ENCODE measurements around the gene OSBPL6. TPM values are rescaled to one million over a fixed set of nuclear protein-coding genes. Genes with fewer than 3 reads are reported as not detected.

OSBPL6 gene
- total and polyA plus RNA-seq, 9 of the 15 experiments (the other 6 are each of a cell fraction or from before 2014, with no cell fraction given) = 3.4 to 12.7 (median 9.3) TPM

DNA sequence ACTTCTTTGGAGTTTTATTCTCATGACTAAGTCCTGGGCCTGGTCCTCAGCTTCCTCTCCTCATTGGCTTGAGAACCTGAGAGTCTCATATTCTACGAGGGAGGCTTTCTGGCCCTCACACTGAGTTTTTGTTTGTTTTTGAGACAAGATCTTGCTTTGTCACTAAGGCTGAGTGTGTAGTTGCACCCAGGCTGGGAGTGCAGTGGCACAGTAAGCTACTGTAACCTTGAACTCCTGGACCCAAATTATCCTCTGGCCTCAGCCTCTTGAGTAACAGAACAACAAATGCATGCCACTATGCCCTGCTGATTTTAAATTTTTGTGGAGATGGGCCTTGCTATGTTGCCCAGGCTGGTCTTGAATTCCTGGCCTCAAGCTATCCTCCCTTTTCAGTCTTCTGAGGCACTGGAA lies 234.1 kb downstream of the OSBPL6 start (continued):
- TF ChIP-seq, protein P1, sequence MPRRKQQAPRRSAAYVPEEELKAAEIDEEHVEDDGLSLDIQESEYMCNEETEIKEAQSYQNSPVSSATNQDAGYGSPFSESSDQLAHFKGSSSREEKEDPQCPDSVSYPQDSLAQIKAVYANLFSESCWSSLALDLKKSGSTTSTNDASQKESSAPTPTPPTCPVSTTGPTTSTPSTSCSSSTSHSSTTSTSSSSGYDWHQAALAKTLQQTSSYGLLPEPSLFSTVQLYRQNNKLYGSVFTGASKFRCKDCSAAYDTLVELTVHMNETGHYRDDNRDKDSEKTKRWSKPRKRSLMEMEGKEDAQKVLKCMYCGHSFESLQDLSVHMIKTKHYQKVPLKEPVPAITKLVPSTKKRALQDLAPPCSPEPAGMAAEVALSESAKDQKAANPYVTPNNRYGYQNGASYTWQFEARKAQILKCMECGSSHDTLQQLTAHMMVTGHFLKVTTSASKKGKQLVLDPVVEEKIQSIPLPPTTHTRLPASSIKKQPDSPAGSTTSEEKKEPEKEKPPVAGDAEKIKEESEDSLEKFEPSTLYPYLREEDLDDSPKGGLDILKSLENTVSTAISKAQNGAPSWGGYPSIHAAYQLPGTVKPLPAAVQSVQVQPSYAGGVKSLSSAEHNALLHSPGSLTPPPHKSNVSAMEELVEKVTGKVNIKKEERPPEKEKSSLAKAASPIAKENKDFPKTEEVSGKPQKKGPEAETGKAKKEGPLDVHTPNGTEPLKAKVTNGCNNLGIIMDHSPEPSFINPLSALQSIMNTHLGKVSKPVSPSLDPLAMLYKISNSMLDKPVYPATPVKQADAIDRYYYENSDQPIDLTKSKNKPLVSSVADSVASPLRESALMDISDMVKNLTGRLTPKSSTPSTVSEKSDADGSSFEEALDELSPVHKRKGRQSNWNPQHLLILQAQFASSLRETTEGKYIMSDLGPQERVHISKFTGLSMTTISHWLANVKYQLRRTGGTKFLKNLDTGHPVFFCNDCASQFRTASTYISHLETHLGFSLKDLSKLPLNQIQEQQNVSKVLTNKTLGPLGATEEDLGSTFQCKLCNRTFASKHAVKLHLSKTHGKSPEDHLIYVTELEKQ (CRISPR knock-in tag; IDR thresholded peaks at IDR 0.05) = no peak
- TF ChIP-seq NR2F6 (CRISPR knock-in tag; IDR thresholded peaks at IDR 0.05) (no peak), MAFF (IDR thresholded peaks at IDR 0.05; ENCODE audit: low read length) (peak; percentile 74), ZNF121 (CRISPR knock-in tag; conservative IDR thresholded peaks at IDR 0.05) (peak; percentile 44), MTF1 (CRISPR knock-in tag; IDR thresholded peaks at IDR 0.05; ENCODE audit: borderline replicate concordance) (no peak), ZNF274 (IDR thresholded peaks at IDR 0.05; ENCODE audit: borderline replicate concordance, low read depth, low read length) (no peak), MTA3 (IDR thresholded peaks at IDR 0.05; ENCODE audit: borderline replicate concordance) (peak; percentile 74), CREB1 (IDR thresholded peaks at IDR 0.05) (no peak), CREB1 (CRISPR knock-in tag; IDR thresholded peaks at IDR 0.05) (no peak), SOX6 (IDR thresholded peaks at IDR 0.05) (peak; percentile 86), CREB3 (tag; conservative IDR thresholded peaks at IDR 0.05; ENCODE audit: low read depth) (no peak), CREB3L1 (IDR thresholded peaks at IDR 0.05; ENCODE audit: borderline replicate concordance, low read depth) (no peak)
- TF ChIP-seq, protein P2, sequence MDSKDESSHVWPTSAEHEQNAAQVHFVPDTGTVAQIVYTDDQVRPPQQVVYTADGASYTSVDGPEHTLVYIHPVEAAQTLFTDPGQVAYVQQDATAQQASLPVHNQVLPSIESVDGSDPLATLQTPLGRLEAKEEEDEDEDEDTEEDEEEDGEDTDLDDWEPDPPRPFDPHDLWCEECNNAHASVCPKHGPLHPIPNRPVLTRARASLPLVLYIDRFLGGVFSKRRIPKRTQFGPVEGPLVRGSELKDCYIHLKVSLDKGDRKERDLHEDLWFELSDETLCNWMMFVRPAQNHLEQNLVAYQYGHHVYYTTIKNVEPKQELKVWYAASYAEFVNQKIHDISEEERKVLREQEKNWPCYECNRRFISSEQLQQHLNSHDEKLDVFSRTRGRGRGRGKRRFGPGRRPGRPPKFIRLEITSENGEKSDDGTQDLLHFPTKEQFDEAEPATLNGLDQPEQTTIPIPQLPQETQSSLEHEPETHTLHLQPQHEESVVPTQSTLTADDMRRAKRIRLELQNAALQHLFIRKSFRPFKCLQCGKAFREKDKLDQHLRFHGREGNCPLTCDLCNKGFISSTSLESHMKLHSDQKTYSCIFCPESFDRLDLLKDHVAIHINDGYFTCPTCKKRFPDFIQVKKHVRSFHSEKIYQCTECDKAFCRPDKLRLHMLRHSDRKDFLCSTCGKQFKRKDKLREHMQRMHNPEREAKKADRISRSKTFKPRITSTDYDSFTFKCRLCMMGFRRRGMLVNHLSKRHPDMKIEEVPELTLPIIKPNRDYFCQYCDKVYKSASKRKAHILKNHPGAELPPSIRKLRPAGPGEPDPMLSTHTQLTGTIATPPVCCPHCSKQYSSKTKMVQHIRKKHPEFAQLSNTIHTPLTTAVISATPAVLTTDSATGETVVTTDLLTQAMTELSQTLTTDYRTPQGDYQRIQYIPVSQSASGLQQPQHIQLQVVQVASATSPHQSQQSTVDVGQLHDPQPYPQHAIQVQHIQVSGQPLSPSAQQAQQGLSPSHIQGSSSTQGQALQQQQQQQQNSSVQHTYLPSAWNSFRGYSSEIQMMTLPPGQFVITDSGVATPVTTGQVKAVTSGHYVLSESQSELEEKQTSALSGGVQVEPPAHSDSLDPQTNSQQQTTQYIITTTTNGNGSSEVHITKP (IDR thresholded peaks at IDR 0.05; ENCODE audit: partially characterized antibody) = no peak
- TF ChIP-seq, protein P3, sequence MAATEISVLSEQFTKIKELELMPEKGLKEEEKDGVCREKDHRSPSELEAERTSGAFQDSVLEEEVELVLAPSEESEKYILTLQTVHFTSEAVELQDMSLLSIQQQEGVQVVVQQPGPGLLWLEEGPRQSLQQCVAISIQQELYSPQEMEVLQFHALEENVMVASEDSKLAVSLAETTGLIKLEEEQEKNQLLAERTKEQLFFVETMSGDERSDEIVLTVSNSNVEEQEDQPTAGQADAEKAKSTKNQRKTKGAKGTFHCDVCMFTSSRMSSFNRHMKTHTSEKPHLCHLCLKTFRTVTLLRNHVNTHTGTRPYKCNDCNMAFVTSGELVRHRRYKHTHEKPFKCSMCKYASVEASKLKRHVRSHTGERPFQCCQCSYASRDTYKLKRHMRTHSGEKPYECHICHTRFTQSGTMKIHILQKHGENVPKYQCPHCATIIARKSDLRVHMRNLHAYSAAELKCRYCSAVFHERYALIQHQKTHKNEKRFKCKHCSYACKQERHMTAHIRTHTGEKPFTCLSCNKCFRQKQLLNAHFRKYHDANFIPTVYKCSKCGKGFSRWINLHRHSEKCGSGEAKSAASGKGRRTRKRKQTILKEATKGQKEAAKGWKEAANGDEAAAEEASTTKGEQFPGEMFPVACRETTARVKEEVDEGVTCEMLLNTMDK (IDR thresholded peaks at IDR 0.05; ENCODE audit: borderline replicate concordance, insufficient read depth, low read depth, low read length, poor library complexity, severe bottlenecking) = no peak
